CD4-positive, alpha-beta T cell (primary cell): ENCODE measurements around the gene ATP13A2. TPM values are rescaled to one million over a fixed set of nuclear protein-coding genes. Genes with fewer than 3 reads are reported as not detected.

Source experiments
- ATAC-seq: fragments of 200-7000 bp; cut with Tn5 transposase; one replicate; pipeline ENCODE4 v1.10.0; 2022; ENCODE audit warnings: mild to moderate bottlenecking; ENCODE audit not compliant: poor library complexity
- CTCF ChIA-PET: fragments of 350-600 bp; sonication (Branson Sonifier 250); formaldehyde crosslinking; loops from one replicate; lab custom pipeline; 2021; ENCODE audit warnings: antibody characterized with exemption, inconsistent platforms; lab: Charles Lee
- POLR2A ChIA-PET: fragments of 350-600 bp; sonication (Branson Sonifier 250); formaldehyde crosslinking; loops from one replicate; lab custom pipeline; 2021; ENCODE audit warnings: antibody characterized with exemption, inconsistent platforms; lab: Charles Lee
- DNase-seq, 14 experiments: peaks; one replicate each; pipeline ENCODE4 v3.0.0-alpha.2; 2013 to 2020; ENCODE audit warnings: mixed read lengths in 2 of 14
- H3K27ac ChIP-seq, 2 donors: one replicate each; pipeline versions ENCODE4 v1.5.1 to v1.7.0; 2013; ENCODE audit warnings: low read length in 2 of 2, low read depth in 1 of 2, mild to moderate bottlenecking in 1 of 2
- H3K27me3 ChIP-seq, 2 experiments: 1 replicate in 1 of 2; 2 replicates in 1 of 2; pipeline versions ENCODE4 v1.6.1 to v1.7.0; 2013; ENCODE audit warnings: low read length in 2 of 2, control low read depth in 1 of 2, mild to moderate bottlenecking in 1 of 2, moderate library complexity in 1 of 2; ENCODE audit not compliant: insufficient read depth in 2 of 2, control insufficient read depth in 1 of 2
- H3K36me3 ChIP-seq: one replicate; pipeline ENCODE4 v1.6.1; 2013; ENCODE audit warnings: low read length, control low read depth; ENCODE audit not compliant: insufficient read depth
- H3K4me1 ChIP-seq: one replicate; pipeline ENCODE4 v1.6.1; 2013; ENCODE audit warnings: low read length, control low read depth; ENCODE audit not compliant: insufficient read depth
- H3K4me3 ChIP-seq: one replicate; pipeline ENCODE4 v1.5.1; 2013; ENCODE audit warnings: mild to moderate bottlenecking, low read length, moderate library complexity
- H3K9me3 ChIP-seq, 2 experiments: 1 replicate in 1 of 2; 2 replicates in 1 of 2; pipeline versions ENCODE4 v1.6.1 to v1.7.0; 2013; ENCODE audit warnings: low read length in 2 of 2, mild to moderate bottlenecking in 2 of 2, control low read depth in 1 of 2, moderate library complexity in 1 of 2; ENCODE audit not compliant: control insufficient read depth in 1 of 2, insufficient read depth in 1 of 2
- H3K27ac Mint-ChIP-seq: one replicate; pipeline ENCODE4 v1.8.0; 2020; ENCODE audit warnings: mixed read lengths
- H3K27me3 Mint-ChIP-seq: one replicate; pipeline ENCODE4 v1.8.0; 2021; ENCODE audit warnings: mixed read lengths
- H3K36me3 Mint-ChIP-seq: one replicate; pipeline ENCODE4 v1.8.0; 2021; ENCODE audit warnings: low read depth, mixed read lengths
- H3K4me1 Mint-ChIP-seq: one replicate; pipeline ENCODE4 v1.8.0; 2021; ENCODE audit warnings: low read depth, mixed read lengths
- H3K4me3 Mint-ChIP-seq: one replicate; pipeline ENCODE4 v1.8.0; 2020; ENCODE audit warnings: mild to moderate bottlenecking, mixed read lengths
- H3K9me3 Mint-ChIP-seq: one replicate; pipeline ENCODE4 v1.8.0; 2020; ENCODE audit warnings: mixed read lengths
- CTCF ChIP-seq: fragments of 200-600 bp; IDR thresholded peaks from one replicate; pipeline ENCODE4 v1.8.0; 2022; ENCODE audit warnings: antibody characterized with exemption, mild to moderate bottlenecking
- intact Hi-C, 2 experiments: fragments of 100-400 bp; cut with DNase I in 1 of 2; cut with micrococcal nuclease in 1 of 2; formaldehyde crosslinking; loops; one replicate each; pipeline versions ENCODE4 v1.15.1 to v1.9.0; 2023 to 2025; cut with DNase I, micrococcal nuclease
- total RNA-seq, 174 experiments: library from RNA in 2 of 174; stranded (reverse) in 2 of 174; gene quantifications; one replicate each; pipeline ENCODE4 v1.2.3 and lab custom pipeline; 2021 to 2026

The ATP13A2 gene
- total RNA-seq, 2 experiments from 2014 or later, result 27.0 to 30.6 TPM

GRCh38 chr1:17046334-17046657 is 34.6 kb upstream of the ATP13A2 start:
- H3K27me3 ChIP-seq, result no peaks in the 10 kb centered on the region
- no peaks in the 10 kb centered on the region for H3K9me3 ChIP-seq
- intact Hi-C loops, result loop anchor here (1.0 kb wide), 1 partner anchor 95 kb away; no protein-coding TSS in a partner anchor
- H3K4me3 Mint-ChIP-seq, result no peak overlapping the region
- no peak overlapping the region for H3K4me3 ChIP-seq
- no peak for ATAC-seq
- H3K27me3 Mint-ChIP-seq, result no peaks in the 10 kb centered on the region
- ChIA-PET POLR2A (interaction anchor here (1.7 kb wide), 1 partner anchor 24 kb away, joined by 3 read pairs; no protein-coding TSS in a partner anchor), CTCF (interaction anchor here (0.8 to 1.7 kb wide), 3 partner anchors 86 to 95 kb away, joined by 3 to 7 read pairs (median 4); no protein-coding TSS in a partner anchor)
- TF ChIP-seq CTCF, result no peak
- DNase-seq, result no peak
- peaks cover 60% of the 10 kb centered on the region for H3K36me3 Mint-ChIP-seq
- peak overlapping the region; percentile 31 for H3K27ac Mint-ChIP-seq
- peaks cover 3% of the 10 kb centered on the region for H3K4me1 ChIP-seq
- H3K36me3 ChIP-seq, result peaks cover 52% of the 10 kb centered on the region
- peaks cover 24% of the 10 kb centered on the region for H3K4me1 Mint-ChIP-seq
- no peak overlapping the region for H3K27ac ChIP-seq
- H3K9me3 Mint-ChIP-seq, result no peaks in the 10 kb centered on the region

- Mint-ChIP-seq H3K36me3 (peaks cover 58% of the 10 kb centered on the region), H3K27ac (peak overlapping the region; percentile 31), H3K4me3 (peak overlapping the region; percentile 47), H3K4me1 (peaks cover 19% of the 10 kb centered on the region), H3K27me3 (no peaks in the 10 kb centered on the region), H3K9me3 (no peaks in the 10 kb centered on the region)
- H3K27ac ChIP-seq, result no peak overlapping the region
- H3K9me3 ChIP-seq, result no peaks in the 10 kb centered on the region
- TF ChIP-seq CTCF, result peak; percentile 72
- ChIA-PET CTCF (interaction anchor here (0.9 to 1.7 kb wide), 2 partner anchors 85 to 94 kb away, joined by 4 to 7 read pairs; no protein-coding TSS in a partner anchor), POLR2A (interaction anchor here (1.7 kb wide), 1 partner anchor 24 kb away, joined by 3 read pairs; no protein-coding TSS in a partner anchor)
- ATAC-seq, result peak; percentile 44
- H3K27me3 ChIP-seq, result no peaks in the 10 kb centered on the region
- peaks cover 54% of the 10 kb centered on the region for H3K36me3 ChIP-seq
- peaks cover 3% of the 10 kb centered on the region for H3K4me1 ChIP-seq
- peak in 3 of 14 experiments; percentile 50 to 58 (median 57) for DNase-seq
- H3K4me3 ChIP-seq, result no peak overlapping the region
- intact Hi-C loops, result loop anchor here (1.0 kb wide), 1 partner anchor 94 kb away; no protein-coding TSS in a partner anchor
These were observed 34.1 kb upstream of the ATP13A2 start for GRCh38 chr1:17045634-17046333.

- intact Hi-C loops, result no loop called here
- Mint-ChIP-seq H3K36me3 (peaks cover 58% of the 10 kb centered on the region), H3K27ac (no peak overlapping the region), H3K4me1 (peaks cover 16% of the 10 kb centered on the region), H3K4me3 (no peak overlapping the region), H3K27me3 (no peaks in the 10 kb centered on the region), H3K9me3 (no peaks in the 10 kb centered on the region)
- no peaks in the 10 kb centered on the region for H3K27me3 ChIP-seq
- DNase-seq (peak in 2 of 14 experiments; percentile 44 to 60), ATAC-seq (no peak)
- peaks cover 58% of the 10 kb centered on the region for H3K36me3 ChIP-seq
- H3K4me3 ChIP-seq, result no peak overlapping the region
- TF ChIP-seq CTCF, result no peak
- H3K9me3 ChIP-seq, result no peaks in the 10 kb centered on the region
- H3K4me1 ChIP-seq, result peaks cover 3% of the 10 kb centered on the region
- ChIA-PET CTCF (interaction anchor here (1.7 kb wide), 1 partner anchor 85 kb away, joined by 4 read pairs; no protein-coding TSS in a partner anchor), POLR2A (interaction anchor here (1.7 kb wide), 1 partner anchor 23 kb away, joined by 3 read pairs; no protein-coding TSS in a partner anchor)
- no peak overlapping the region for H3K27ac ChIP-seq
These were observed 33.4 kb upstream of the ATP13A2 start for GRCh38 chr1:17045150-17045549.
